IMR-90 (cell line): ENCODE results near the gene RAMP3. TPM values are rescaled to one million over a fixed set of nuclear protein-coding genes. Genes with fewer than 3 reads are reported as not detected.

Source experiments
- ATAC-seq: fragments of 200-7000 bp; cut with Tn5 transposase; 2 replicates; pipeline ENCODE4 v1.9.1; 2020; ENCODE audit warnings: low read depth, mild to moderate bottlenecking, moderate library complexity
- BruUV-seq: library from RNA; stranded (reverse); fragments of 400-500 nt; replicated peaks from 2 replicates; lab custom pipeline; 2021; lab: Mats Ljungman, UMichigan
- CTCF ChIA-PET: fragments of 300-600 bp; formaldehyde crosslinking; extraction: SDS; loops from one replicate; lab custom pipeline; 2021; ENCODE audit warnings: antibody characterized with exemption; lab: Yijun Ruan, JAX
- POLR2A ChIA-PET: fragments of 300-600 bp; sonication (Branson Sonifier 250); formaldehyde crosslinking; loops from one replicate; lab custom pipeline; 2022; ENCODE audit warnings: antibody characterized with exemption; ENCODE audit not compliant: unreplicated experiment; lab: Charles Lee
- DNase-seq: peaks from one replicate; pipeline ENCODE4 v3.0.0; 2013
- H2AFZ ChIP-seq: replicated peaks from 2 replicates; pipeline ENCODE3; 2013; ENCODE audit warnings: low read length, mild to moderate bottlenecking; ENCODE audit not compliant: poor library complexity
- H2AK5ac ChIP-seq: 2 replicates; pipeline ENCODE4 v1.6.1; 2013; ENCODE audit warnings: low read depth, low read length, inconsistent platforms
- H2AK9ac ChIP-seq: replicated peaks from 2 replicates; pipeline ENCODE3; 2013; ENCODE audit warnings: mild to moderate bottlenecking, low read depth, low read length, moderate library complexity; ENCODE audit not compliant: poor library complexity
- H2BK120ac ChIP-seq: 2 replicates; pipeline ENCODE4 v1.6.1; 2013; ENCODE audit warnings: low read depth, low read length, inconsistent platforms
- H2BK15ac ChIP-seq: 3 replicates; pipeline ENCODE4 v1.6.1; 2013; ENCODE audit warnings: low read depth, low read length, inconsistent platforms
- H2BK20ac ChIP-seq: 2 replicates; pipeline ENCODE4 v1.6.1; 2013; ENCODE audit warnings: low read depth, mild to moderate bottlenecking, inconsistent platforms, low read length, moderate library complexity
- H2BK5ac ChIP-seq: 2 replicates; pipeline ENCODE4 v1.6.1; 2013; ENCODE audit warnings: mild to moderate bottlenecking, low read depth, low read length, inconsistent platforms; ENCODE audit not compliant: poor library complexity, severe bottlenecking
- H3K14ac ChIP-seq: replicated peaks from 2 replicates; pipeline ENCODE4 v1.6.1; 2013; ENCODE audit warnings: low read depth, low read length, inconsistent platforms
- H3K18ac ChIP-seq: 2 replicates; pipeline ENCODE4 v1.6.1; 2013; ENCODE audit warnings: low read depth, low read length, control low read depth
- H3K23ac ChIP-seq: 2 replicates; pipeline ENCODE4 v1.6.1; 2013; ENCODE audit warnings: low read depth, low read length, inconsistent platforms
- H3K27ac ChIP-seq: 2 replicates; pipeline ENCODE4 v1.5.1; 2013; ENCODE audit warnings: mild to moderate bottlenecking, control low read depth, low read length; ENCODE audit not compliant: insufficient read depth
- H3K27me3 ChIP-seq: 2 replicates; pipeline ENCODE4 v1.6.1; 2013; ENCODE audit warnings: low read length; ENCODE audit not compliant: control insufficient read depth, insufficient read depth
- H3K36me3 ChIP-seq: 2 replicates; pipeline ENCODE4 v1.6.1; 2013; ENCODE audit warnings: low read length, mixed read lengths; ENCODE audit not compliant: control insufficient read depth, insufficient read depth
- H3K4ac ChIP-seq: 2 replicates; pipeline ENCODE4 v1.6.1; 2013; ENCODE audit warnings: low read depth, low read length, inconsistent platforms
- H3K4me1 ChIP-seq: 2 replicates; pipeline ENCODE4 v1.6.1; 2013; ENCODE audit warnings: low read length, mixed read lengths; ENCODE audit not compliant: control insufficient read depth, insufficient read depth
- H3K4me2 ChIP-seq: 2 replicates; pipeline ENCODE4 v1.6.1; 2013; ENCODE audit warnings: low read depth, mild to moderate bottlenecking, control low read depth, low read length, moderate library complexity
- H3K4me3 ChIP-seq: 2 replicates; pipeline ENCODE4 v1.5.1; 2013; ENCODE audit warnings: low read depth, mild to moderate bottlenecking, control low read depth, low read length, moderate library complexity; ENCODE audit not compliant: insufficient read depth
- H3K56ac ChIP-seq: 2 replicates; pipeline ENCODE4 v1.6.1; 2013; ENCODE audit warnings: low read length, inconsistent platforms; ENCODE audit not compliant: insufficient read depth; ENCODE audit errors: extremely low read depth
- H3K79me1 ChIP-seq, 2 experiments: 2 replicates each; pipeline ENCODE4 v1.6.1; 2013; ENCODE audit warnings: low read length in 2 of 2, inconsistent platforms in 1 of 2, low read depth in 1 of 2
- H3K9ac ChIP-seq: 2 replicates; pipeline ENCODE4 v1.6.1; 2013; ENCODE audit warnings: low read depth, low read length, control low read depth
- H3K9me1 ChIP-seq: 2 replicates; pipeline ENCODE4 v1.6.1; 2013; ENCODE audit warnings: low read length, inconsistent platforms; ENCODE audit not compliant: insufficient read depth
- H3K9me3 ChIP-seq: 2 replicates; pipeline ENCODE4 v1.6.1; 2013; ENCODE audit warnings: low read length; ENCODE audit not compliant: control insufficient read depth, insufficient read depth
- H4K20me1 ChIP-seq: 2 replicates; pipeline ENCODE4 v1.6.1; 2013; ENCODE audit warnings: low read length, inconsistent platforms; ENCODE audit not compliant: insufficient read depth
- H4K5ac ChIP-seq: 2 replicates; pipeline ENCODE4 v1.6.1; 2013; ENCODE audit warnings: mild to moderate bottlenecking, low read depth, low read length, control low read depth
- H4K8ac ChIP-seq, 2 experiments: 2 replicates each; pipeline ENCODE4 v1.6.1; 2013; ENCODE audit warnings: low read depth in 2 of 2, low read length in 2 of 2, control low read depth in 1 of 2, inconsistent platforms in 1 of 2
- H4K91ac ChIP-seq: 2 replicates; pipeline ENCODE4 v1.6.1; 2013; ENCODE audit warnings: low read depth, low read length, inconsistent platforms; ENCODE audit not compliant: insufficient read depth
- ELK1 ChIP-seq: fragments of 150-350 bp; IDR thresholded peaks from 2 replicates; pipeline ENCODE4 v1.6.1; 2016; ENCODE audit warnings: low read depth, mild to moderate bottlenecking, low read length, moderate library complexity, borderline replicate concordance
- FOS ChIP-seq: fragments of 150-350 bp; IDR thresholded peaks from 2 replicates; pipeline ENCODE4 v1.6.1; 2016; ENCODE audit warnings: low read depth, low read length
- WGBS, 2 experiments: methylation state at CpG; one replicate each; pipeline versions ENCODE4 v1.1.5 to v1.1.7; 2013; ENCODE audit warnings: missing lambda C conversion rate in 2 of 2; ENCODE audit not compliant: insufficient read length in 1 of 2; ENCODE audit errors: extremely low coverage in 2 of 2; 5-methylcytosine and 5-hydroxymethylcytosine counted together
- dilution Hi-C: fragments of 300-500 bp; cut with HindIII; formaldehyde crosslinking; loops from one replicate; pipeline ENCODE4 v1.14.3; 2018; ENCODE audit warnings: low sequenced_read_pairs; ENCODE audit not compliant: unreplicated experiment
- in situ Hi-C: fragments of 300-500 bp; cut with MboI; formaldehyde crosslinking; loops from 3 replicates; pipeline ENCODE4 v1.14.3; 2019; ENCODE audit warnings: low sequenced_read_pairs, inconsistent platforms, mixed read lengths
- intact Hi-C: fragments of 100-400 bp; cut with micrococcal nuclease; formaldehyde crosslinking; loops from 2 replicates; pipeline ENCODE4 v1.10.0; 2022
- polyA plus RNA-seq, 3 experiments: library from polyadenylated mRNA; depleted of rRNA; stranded (reverse); fragments of >200 nt; gene quantifications; 2 replicates each; pipeline ENCODE4 v1.2.3, GENCODE V29; 2012; ENCODE audit warnings: low replicate concordance in 1 of 3
- total RNA-seq: library from RNA; depleted of rRNA; stranded (reverse); fragments of >200 nt; gene quantifications from 2 replicates; pipeline ENCODE4 v1.2.3, GENCODE V29; 2012
- TF ChIP-seq, protein P1 (sequence below): conservative IDR thresholded peaks from 2 replicates; pipeline ENCODE4 v1.5.1; 2012; ENCODE audit warnings: mild to moderate bottlenecking, low read depth, low read length, improper control_type of control experiment

RAMP3 gene
- total and polyA plus RNA-seq, 2 of the 4 experiments (the other 2 are of a cell fraction) = not detected

- WGBS, 2 experiments = 86% methylated on average over 5 of the region's 11 CpGs; no CpG with 5 or more reads in 1 of the 2 experiments
- Histone ChIP-seq H2BK5ac (no peak overlapping the region), H4K5ac (no peak overlapping the region), H2BK20ac (no peak overlapping the region), H2AK5ac (no peak overlapping the region), H3K18ac (no peak overlapping the region), H3K4ac (no peak overlapping the region), H3K9ac (no peak overlapping the region), H4K20me1 (no peaks in the 10 kb centered on the region), H3K14ac (no peak overlapping the region), H3K4me3 (no peak overlapping the region), H3K4me2 (no peak overlapping the region), H2BK15ac (no peak overlapping the region), H3K9me1 (no peaks in the 10 kb centered on the region), H3K9me3 (no peaks in the 10 kb centered on the region), H2AK9ac (no peak overlapping the region), H4K8ac (no peak overlapping the region), H2AFZ (no peak overlapping the region), H3K27me3 (peaks cover 15% of the 10 kb centered on the region), H2BK120ac (no peak overlapping the region), H3K27ac (no peak overlapping the region), H3K79me1 (no peaks in the 10 kb centered on the region), H4K91ac (no peak overlapping the region), H3K4me1 (no peaks in the 10 kb centered on the region), H3K56ac (no peak overlapping the region), H3K36me3 (no peaks in the 10 kb centered on the region), H3K23ac (no peak overlapping the region)
- POLR2A ChIA-PET = no interaction called here
- CTCF ChIA-PET = no interaction called here
- in situ Hi-C loops = no loop called here
- dilution Hi-C loops = no loop called here
- DNase-seq = no peak
- ATAC-seq = no peak
- no TSS peak for BruUV-seq
- TF ChIP-seq ELK1 (no peak), FOS (no peak)
- TF ChIP-seq, protein P1, sequence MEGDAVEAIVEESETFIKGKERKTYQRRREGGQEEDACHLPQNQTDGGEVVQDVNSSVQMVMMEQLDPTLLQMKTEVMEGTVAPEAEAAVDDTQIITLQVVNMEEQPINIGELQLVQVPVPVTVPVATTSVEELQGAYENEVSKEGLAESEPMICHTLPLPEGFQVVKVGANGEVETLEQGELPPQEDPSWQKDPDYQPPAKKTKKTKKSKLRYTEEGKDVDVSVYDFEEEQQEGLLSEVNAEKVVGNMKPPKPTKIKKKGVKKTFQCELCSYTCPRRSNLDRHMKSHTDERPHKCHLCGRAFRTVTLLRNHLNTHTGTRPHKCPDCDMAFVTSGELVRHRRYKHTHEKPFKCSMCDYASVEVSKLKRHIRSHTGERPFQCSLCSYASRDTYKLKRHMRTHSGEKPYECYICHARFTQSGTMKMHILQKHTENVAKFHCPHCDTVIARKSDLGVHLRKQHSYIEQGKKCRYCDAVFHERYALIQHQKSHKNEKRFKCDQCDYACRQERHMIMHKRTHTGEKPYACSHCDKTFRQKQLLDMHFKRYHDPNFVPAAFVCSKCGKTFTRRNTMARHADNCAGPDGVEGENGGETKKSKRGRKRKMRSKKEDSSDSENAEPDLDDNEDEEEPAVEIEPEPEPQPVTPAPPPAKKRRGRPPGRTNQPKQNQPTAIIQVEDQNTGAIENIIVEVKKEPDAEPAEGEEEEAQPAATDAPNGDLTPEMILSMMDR = no peak
- intact Hi-C loops = no loop called here
These were observed 32.2 kb upstream of the RAMP3 start for GRCh38 chr7:45125193-45125904.
